Endodermal cell (in vitro differentiated cells): ENCODE measurements around the gene ARHGAP8. TPM values are rescaled to one million over a fixed set of nuclear protein-coding genes. Genes with fewer than 3 reads are reported as not detected.

ENCODE experiments used
- DNase-seq: peaks from one replicate; pipeline ENCODE4 v3.0.0-alpha.2; 2017
- H3K27ac ChIP-seq: 2 replicates; pipeline ENCODE4 v1.5.1; 2013; ENCODE audit warnings: mild to moderate bottlenecking, low read depth, low read length, moderate library complexity
- H3K27me3 ChIP-seq: 2 replicates; pipeline ENCODE4 v1.6.1; 2013; ENCODE audit warnings: mild to moderate bottlenecking, low read length, moderate library complexity; ENCODE audit not compliant: insufficient read depth, control insufficient read depth, poor library complexity, severe bottlenecking
- H3K36me3 ChIP-seq: 2 replicates; pipeline ENCODE4 v1.7.0; 2013; ENCODE audit warnings: mild to moderate bottlenecking, low read length, moderate library complexity; ENCODE audit not compliant: control insufficient read depth, insufficient read depth
- H3K4me1 ChIP-seq: one replicate; pipeline ENCODE4 v1.7.0; 2013; ENCODE audit warnings: low read length; ENCODE audit not compliant: control insufficient read depth, insufficient read depth
- H3K4me3 ChIP-seq: 2 replicates; pipeline ENCODE4 v1.5.1; 2013; ENCODE audit warnings: mild to moderate bottlenecking, low read length, moderate library complexity
- H3K9ac ChIP-seq: 2 replicates; pipeline ENCODE4 v1.6.1; 2013; ENCODE audit warnings: mild to moderate bottlenecking, low read length, moderate library complexity; ENCODE audit not compliant: poor library complexity, severe bottlenecking; ENCODE audit errors: extremely low read depth
- H3K9me3 ChIP-seq: 2 replicates; pipeline ENCODE4 v1.6.1; 2013; ENCODE audit warnings: mild to moderate bottlenecking, low read length, moderate library complexity; ENCODE audit not compliant: control insufficient read depth
- H3K27ac Mint-ChIP-seq: 2 replicates; pipeline ENCODE4 v1.8.0; 2020; ENCODE audit warnings: mixed read lengths
- H3K27me3 Mint-ChIP-seq: 2 replicates; pipeline ENCODE4 v1.8.0; 2021; ENCODE audit warnings: mild to moderate bottlenecking, mixed read lengths; ENCODE audit not compliant: insufficient read depth
- H3K36me3 Mint-ChIP-seq: 2 replicates; pipeline ENCODE4 v1.8.0; 2020; ENCODE audit warnings: low read depth, mixed read lengths
- H3K4me1 Mint-ChIP-seq: 2 replicates; pipeline ENCODE4 v1.8.0; 2020; ENCODE audit warnings: mixed read lengths
- H3K4me3 Mint-ChIP-seq: 2 replicates; pipeline ENCODE4 v1.8.0; 2020; ENCODE audit warnings: mild to moderate bottlenecking, moderate library complexity, mixed read lengths
- H3K9me3 Mint-ChIP-seq: 2 replicates; pipeline ENCODE4 v1.8.0; 2020; ENCODE audit warnings: mild to moderate bottlenecking, mixed read lengths
- WGBS, 2 experiments: methylation state at CpG; one replicate each; pipeline versions ENCODE4 v1.1.5 to v1.1.7; 2013; ENCODE audit warnings: missing lambda C conversion rate in 2 of 2, mixed read lengths in 1 of 2; ENCODE audit not compliant: insufficient coverage in 1 of 2, insufficient read length in 1 of 2; 5-methylcytosine and 5-hydroxymethylcytosine counted together
- total RNA-seq, 2 donors: library from RNA; stranded (reverse); fragmentation: NEBNext Ultra II Directional in 1 of 2; extraction: Animal tissue kit (Norgen Biotek cat#: 25700) in 1 of 2; gene quantifications; 2 replicates in 1 of 2; 3 replicates in 1 of 2; pipeline ENCODE4 v1.2.1, GENCODE V29; 2021
- TF ChIP-seq, protein P1 (sequence below): fragments of 200-600 bp; sonication (generic); conservative IDR thresholded peaks from 2 replicates; pipeline ENCODE4 v1.5.0; 2021; ENCODE audit warnings: antibody characterized with exemption, mild to moderate bottlenecking

ARHGAP8 gene
- total RNA-seq, 2 donors from 2014 or later = 45.2 to 51.3 TPM

DNA sequence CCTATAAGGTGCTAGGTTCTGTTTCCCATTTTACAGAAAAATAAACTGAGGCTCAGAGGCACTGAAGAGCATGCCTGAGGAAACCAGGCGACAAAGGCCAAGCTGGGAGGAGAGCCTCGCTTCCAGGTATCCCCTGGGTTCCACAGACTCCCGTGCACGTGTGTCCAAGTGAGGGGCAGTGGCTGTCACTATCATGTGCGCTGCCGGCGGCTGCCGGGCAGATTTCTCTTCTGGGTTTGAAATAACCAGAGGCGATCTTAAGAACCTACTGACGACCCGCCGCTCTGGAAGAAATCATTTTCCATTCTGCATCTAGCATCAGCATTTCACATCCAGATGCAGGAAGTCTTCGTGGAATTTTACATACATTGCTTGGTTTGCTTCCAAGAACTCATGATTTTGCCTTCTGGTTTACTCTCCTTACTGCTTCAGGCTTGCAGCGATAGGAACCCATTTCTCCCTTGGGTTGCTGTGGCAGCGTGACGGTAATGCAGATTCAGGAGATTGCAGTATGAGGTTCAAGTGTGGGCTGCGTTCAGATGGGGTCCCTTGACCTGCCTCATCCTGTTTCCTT lies 28.6 kb downstream of the ARHGAP8 start:
- no peaks in the 10 kb centered on the region for H3K27me3 Mint-ChIP-seq
- H3K27ac Mint-ChIP-seq = no peak overlapping the region

DNA sequence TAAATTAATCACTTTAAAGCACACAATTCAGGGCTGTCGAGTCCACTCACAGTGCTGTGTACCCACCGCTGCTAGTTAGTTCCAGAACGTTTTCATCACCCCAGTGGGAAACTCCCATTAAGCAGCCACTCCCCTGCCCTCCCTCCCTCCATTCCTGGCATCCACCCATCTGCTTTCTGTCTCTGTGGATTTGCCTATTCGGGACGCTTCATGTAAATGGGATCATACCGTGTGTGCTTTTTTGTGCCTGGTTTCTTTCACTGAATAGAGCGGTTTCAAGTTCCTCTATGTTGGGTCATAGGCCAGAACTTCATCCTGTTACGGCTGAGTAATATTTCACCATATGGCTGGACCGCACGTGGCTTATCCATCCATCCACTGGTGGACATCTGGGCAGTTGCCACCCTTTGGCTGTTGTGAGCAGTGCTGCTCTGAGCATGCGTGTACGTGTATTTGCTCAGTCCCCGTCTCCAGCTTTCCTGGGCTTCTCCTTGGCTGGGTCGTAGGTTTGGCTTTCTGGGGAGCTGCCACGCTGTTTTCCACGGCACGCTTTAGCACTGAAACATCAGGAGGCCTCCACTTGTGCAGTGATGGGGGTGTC lies 30.1 kb downstream of the ARHGAP8 start:
- Histone ChIP-seq H3K4me3 (no peak overlapping the region), H3K4me1 (no peaks in the 10 kb centered on the region), H3K27ac (no peak overlapping the region), H3K9ac (no peak overlapping the region), H3K27me3 (no peaks in the 10 kb centered on the region), H3K36me3 (peaks cover under 1% of the 10 kb centered on the region), H3K9me3 (no peaks in the 10 kb centered on the region)
- TF ChIP-seq, protein P1, sequence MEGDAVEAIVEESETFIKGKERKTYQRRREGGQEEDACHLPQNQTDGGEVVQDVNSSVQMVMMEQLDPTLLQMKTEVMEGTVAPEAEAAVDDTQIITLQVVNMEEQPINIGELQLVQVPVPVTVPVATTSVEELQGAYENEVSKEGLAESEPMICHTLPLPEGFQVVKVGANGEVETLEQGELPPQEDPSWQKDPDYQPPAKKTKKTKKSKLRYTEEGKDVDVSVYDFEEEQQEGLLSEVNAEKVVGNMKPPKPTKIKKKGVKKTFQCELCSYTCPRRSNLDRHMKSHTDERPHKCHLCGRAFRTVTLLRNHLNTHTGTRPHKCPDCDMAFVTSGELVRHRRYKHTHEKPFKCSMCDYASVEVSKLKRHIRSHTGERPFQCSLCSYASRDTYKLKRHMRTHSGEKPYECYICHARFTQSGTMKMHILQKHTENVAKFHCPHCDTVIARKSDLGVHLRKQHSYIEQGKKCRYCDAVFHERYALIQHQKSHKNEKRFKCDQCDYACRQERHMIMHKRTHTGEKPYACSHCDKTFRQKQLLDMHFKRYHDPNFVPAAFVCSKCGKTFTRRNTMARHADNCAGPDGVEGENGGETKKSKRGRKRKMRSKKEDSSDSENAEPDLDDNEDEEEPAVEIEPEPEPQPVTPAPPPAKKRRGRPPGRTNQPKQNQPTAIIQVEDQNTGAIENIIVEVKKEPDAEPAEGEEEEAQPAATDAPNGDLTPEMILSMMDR = no peak
- no peak overlapping the region for H3K4me3 Mint-ChIP-seq
- no peak overlapping the region for H3K27ac Mint-ChIP-seq
- no peaks in the 10 kb centered on the region for H3K27me3 Mint-ChIP-seq
- 82 to 84% methylated on average over 16 to 17 of the region's 17 CpGs for WGBS, 2 experiments
- peaks cover 8% of the 10 kb centered on the region for H3K4me1 Mint-ChIP-seq
- H3K36me3 Mint-ChIP-seq = peaks cover 24% of the 10 kb centered on the region
- no peak for DNase-seq
- peaks cover 2% of the 10 kb centered on the region for H3K9me3 Mint-ChIP-seq

More for the DNA sequence above, 28.6 kb downstream of the ARHGAP8 start:
- Mint-ChIP-seq H3K4me1 (peaks cover 8% of the 10 kb centered on the region), H3K9me3 (peaks cover 2% of the 10 kb centered on the region), H3K36me3 (peaks cover 16% of the 10 kb centered on the region), H3K4me3 (no peak overlapping the region)
- TF ChIP-seq, protein P1 = no peak
- Histone ChIP-seq H3K27me3 (no peaks in the 10 kb centered on the region), H3K9me3 (no peaks in the 10 kb centered on the region), H3K4me3 (no peak overlapping the region), H3K36me3 (no peaks in the 10 kb centered on the region), H3K4me1 (no peaks in the 10 kb centered on the region), H3K27ac (no peak overlapping the region), H3K9ac (no peak overlapping the region)
- 91 to 97% methylated on average over 13 to 17 of the region's 17 CpGs for WGBS, 2 experiments
- no peak for DNase-seq

DNA sequence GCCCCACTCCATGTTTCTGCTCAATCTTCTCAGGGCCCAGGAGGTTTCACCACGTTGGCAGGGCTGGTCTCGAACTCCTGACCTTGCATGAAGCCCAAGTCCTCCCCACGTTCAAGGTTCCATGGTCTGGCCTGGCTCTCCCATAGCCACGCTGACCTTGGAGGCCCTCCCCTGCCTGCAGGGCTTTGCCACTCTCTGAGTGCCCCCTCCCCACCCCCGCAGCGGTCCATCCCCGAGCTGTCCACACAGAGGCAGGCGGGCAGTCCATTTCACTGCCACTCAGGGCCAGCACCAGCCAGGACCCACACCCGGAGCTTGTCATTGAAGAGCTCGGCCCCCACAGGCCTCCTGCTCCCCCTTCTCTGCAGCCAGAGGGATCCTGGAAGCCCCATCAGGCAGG lies 30.7 kb downstream of the ARHGAP8 start:
- H3K36me3 Mint-ChIP-seq = peaks cover 27% of the 10 kb centered on the region
- Histone ChIP-seq H3K9me3 (no peaks in the 10 kb centered on the region), H3K27ac (no peak overlapping the region), H3K36me3 (peaks cover 3% of the 10 kb centered on the region), H3K4me3 (no peak overlapping the region), H3K4me1 (no peaks in the 10 kb centered on the region), H3K27me3 (no peaks in the 10 kb centered on the region), H3K9ac (no peak overlapping the region)
- DNase-seq = no peak
- no peak overlapping the region for H3K4me3 Mint-ChIP-seq
- 75 to 87% methylated on average over 3 to 10 of the region's 10 CpGs for WGBS, 2 experiments
- TF ChIP-seq, protein P1 = no peak
- peaks cover 8% of the 10 kb centered on the region for H3K4me1 Mint-ChIP-seq
- H3K9me3 Mint-ChIP-seq = peaks cover 2% of the 10 kb centered on the region
- peak overlapping the region; percentile 24 for H3K27ac Mint-ChIP-seq
- no peaks in the 10 kb centered on the region for H3K27me3 Mint-ChIP-seq
